ENCODE data around the gene BABAM2. TPM values are rescaled to one million over a fixed set of nuclear protein-coding genes. Genes with fewer than 3 reads are reported as not detected.

Gene BABAM2
- 11.7 and 16.3 TPM in 2 replicates for total RNA-seq

GRCh38 chr2:27890146-27890923, at the start of gene BABAM2, which contains the start of gene RBKS:
Gene BABAM2 (plus strand): TSS chr2:27890729. CDS start chr2:27894557, 3,828 bp downstream.
Gene RBKS (minus strand): TSS chr2:27890387. CDS start chr2:27890345, 42 bp downstream.

Other genes starting within 250 kb of the BABAM2 start
- gene SUPT7L, start 227.1 kb upstream of the BABAM2 start, total RNA-seq, result 15.3 and 33.3 TPM in 2 replicates
- gene SLC4A1AP, start 226.8 kb upstream of the BABAM2 start, total RNA-seq, result 37.8 and 39.5 TPM in 2 replicates
- 67.4 and 89.5 TPM in 2 replicates for gene MRPL33, start 119.0 kb upstream of the BABAM2 start, total RNA-seq
- gene RBKS, start 342 bp upstream of the BABAM2 start, total RNA-seq, result 1.5 and 2.3 TPM in 2 replicates

All from regular cardiac myocyte (primary cell).